NCI-H748 (cell line): ENCODE measurements around the gene PHKG1.
A peak's percentile ranks its signal among the peaks of the same experiment; 100 is the strongest.
"Not testable (repeated sequence)": the region's sequence is repeated elsewhere in the genome, so short reads cannot be mapped to it uniquely, and the experiment has no call there.

Experiments
- DNase-seq: peaks from one replicate; lab custom pipeline; 2025; ENCODE audit not compliant: unreplicated experiment; lab: John Stamatoyannopoulos, UW

PHKG1 gene

DNA sequence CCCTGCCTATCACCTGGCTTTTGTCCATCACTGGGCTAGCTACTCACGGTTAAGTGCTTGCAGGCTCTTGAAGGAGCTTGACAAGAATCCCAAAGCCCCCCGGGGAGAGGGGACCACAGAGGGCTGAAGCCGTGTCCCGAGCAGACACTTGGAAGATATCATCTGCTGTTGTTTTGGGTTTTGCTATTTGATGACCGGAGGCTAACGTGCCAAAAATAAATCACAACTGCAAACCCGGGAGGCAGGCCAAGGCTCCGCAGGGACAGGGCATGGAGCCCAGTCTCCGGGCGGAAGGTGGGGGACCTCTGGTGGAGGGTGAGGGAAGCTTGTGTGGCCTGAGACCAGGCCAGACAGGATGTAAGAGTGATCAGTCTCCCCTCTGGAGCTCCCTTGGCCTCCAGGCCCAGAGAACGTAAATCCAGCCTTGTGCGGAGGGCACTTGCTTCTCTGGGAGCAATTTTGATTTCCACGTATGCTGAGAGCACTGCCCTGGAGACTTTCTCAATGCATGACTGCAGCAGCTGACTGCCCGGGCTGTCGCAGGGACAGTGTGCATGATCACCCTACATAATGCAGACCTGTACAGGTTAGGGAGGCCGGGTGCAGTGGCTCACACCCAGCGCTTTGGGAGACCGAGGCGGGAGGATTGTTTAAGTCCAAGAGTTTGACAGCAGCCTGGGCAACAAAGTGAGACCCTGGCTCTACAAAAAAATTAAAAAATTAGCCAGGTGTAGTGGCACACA, at the start of gene PHKG1:
Gene PHKG1, minus strand, starts transcription at position 164 of the 743 bp plus-strand sequence. CDS start 4,011 bp downstream, outside the sequence.
- peak; percentile 4 for DNase-seq

DNA sequence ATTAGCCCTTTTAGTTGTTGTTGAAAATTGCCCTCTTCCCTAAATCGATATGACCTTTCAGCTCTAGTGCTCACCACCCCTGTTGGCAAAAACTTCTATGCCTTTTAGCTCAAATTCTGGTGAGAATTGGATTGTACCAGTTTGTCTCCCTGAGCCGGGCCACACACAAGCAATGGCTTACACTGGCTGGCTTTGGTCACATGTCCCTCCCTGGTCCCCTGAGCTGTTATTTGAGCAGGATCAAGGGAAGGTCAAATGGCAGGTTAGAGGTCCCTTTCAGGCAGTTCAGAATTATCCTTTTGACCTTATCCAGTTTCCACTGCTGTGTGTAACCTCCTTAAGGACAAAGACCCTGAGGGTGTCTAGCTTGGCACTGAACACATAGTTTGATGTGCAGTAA, 38.3 kb upstream of the PHKG1 start:
- DNase-seq, result not testable (repeated sequence)

DNA sequence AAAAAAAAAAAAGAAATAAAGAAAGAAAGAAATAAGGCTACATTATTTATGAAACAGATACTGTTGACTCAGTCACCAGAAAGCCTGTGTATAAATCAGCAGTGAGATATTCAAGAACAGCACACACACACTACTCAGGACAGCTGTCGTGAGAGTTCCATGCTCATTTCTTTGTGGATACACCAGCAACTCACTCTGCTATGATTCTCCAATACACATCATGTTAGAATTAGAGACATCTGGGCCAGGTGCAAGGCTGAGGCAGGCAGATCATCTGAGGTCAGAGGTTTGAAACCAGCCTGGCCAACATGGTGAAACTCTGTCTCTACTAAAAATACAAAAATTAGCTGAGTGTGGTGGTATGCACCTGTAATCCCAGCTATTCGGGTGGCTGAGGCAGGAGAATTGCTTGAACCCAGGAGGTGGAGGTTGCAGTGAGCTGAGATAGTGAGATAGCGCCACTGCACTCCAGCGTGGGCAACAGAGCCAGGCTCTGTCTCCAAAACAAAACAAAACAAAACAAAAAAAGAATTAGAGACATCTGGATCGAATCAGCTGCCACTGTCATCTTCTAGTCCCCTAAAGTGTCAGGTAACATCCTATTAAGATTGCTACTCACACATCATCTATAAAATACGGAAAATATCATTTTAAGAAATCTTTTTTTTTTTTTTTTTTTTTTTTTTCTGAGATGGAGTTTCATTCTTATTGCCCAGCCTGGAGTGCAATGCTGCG, 34.7 kb upstream of the PHKG1 start:
- DNase-seq, result no peak

DNA sequence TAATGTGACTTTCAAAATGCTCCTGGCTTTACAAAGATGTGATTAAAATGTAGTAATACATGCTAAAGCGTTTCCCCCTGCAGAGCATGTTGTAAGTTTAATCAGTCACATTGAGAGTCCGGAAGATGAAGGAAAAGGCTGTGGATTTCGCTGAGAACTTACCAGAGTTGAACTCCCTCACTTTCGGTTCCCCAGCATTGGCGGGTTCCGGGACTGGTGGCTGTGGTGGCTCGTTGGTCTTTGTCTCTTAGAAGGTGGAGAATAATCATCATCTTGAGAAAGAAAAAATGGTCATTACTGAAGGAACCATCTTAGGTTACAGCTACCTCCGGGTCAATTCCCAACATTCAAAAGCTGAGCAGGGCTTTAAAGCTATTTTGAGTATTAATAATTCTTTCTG, 33.1 kb upstream of the PHKG1 start:
- no peak for DNase-seq

DNA sequence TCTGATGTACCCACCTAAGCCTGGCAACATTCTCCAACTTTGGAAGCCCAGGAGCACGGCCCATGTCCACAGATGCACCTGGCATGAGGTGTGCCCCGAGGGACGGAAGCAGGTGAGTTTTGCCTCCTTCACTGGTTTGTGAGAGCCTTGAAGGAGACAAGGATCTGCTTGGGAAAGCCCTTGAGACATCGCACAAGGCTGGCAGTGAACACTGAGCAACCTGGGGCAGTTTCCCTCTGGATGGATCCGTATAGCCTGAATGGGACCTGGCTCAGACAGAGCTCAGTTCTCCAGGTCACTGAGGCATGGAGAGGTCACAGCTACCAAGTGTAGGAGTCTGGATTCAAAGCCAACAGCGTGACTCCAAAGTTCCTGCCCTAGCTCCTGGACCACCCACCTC, 32.2 kb upstream of the PHKG1 start:
- no peak for DNase-seq

DNA sequence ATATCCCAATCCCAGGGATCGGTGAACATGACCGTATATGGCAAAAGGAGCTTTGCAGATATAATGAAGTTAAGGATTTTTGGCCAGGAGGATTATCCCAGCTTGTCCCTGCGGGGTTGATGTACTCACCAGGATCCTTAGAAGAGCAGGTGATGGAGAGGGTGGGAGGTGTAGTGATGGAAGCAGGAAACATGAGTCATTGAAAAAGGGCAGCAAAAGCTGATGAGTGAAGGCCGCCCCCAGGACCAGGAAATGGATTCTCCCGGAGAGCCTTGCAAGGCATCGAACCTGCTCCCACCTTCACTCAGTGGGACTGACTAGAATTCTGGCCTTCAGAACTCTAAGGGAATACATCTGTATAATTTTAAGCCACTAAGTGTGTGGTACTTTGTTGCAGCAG, 28.7 kb upstream of the PHKG1 start:
- DNase-seq, result no peak

DNA sequence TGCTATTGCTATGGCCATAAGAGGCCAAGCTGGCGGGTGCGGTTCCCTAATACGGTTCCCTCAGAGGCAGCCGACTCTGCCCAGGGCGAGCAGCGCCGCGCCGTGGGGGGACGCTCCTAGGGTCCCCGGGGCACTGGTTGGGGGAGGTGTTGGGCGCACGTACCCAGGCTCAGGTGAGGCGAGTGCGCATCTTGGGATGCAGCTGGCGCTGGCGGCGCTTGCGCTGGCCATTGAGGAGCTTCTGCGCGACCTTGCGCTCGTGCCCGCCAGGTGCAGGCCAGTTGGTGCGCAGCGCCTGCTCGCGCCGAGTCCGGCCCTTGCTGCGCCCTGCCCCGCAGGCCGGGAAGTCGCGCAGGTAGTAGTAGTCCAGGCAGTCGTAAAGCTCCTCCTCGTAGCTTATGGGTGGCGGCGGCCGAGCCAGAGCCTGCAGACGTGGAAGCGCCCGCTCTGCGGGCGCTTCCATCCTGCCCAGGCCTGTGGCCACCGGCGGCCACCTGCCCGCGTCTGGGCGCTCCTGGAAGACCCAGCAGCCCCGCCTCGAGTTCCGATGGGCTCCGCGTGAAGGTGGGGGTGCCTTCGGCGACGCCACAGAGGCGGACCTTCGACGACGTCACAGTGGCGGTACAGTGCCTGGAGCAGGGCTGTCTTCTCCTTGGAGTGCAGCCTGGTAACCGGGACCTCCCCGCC, 23.2 kb upstream of the PHKG1 start, which contains the start of gene NUPR2:
Gene NUPR2, minus strand, starts transcription at position 566 of the 687 bp plus-strand sequence. Its CDS starts 103 bp downstream, at position 463.
- DNase-seq, result no peak

DNA sequence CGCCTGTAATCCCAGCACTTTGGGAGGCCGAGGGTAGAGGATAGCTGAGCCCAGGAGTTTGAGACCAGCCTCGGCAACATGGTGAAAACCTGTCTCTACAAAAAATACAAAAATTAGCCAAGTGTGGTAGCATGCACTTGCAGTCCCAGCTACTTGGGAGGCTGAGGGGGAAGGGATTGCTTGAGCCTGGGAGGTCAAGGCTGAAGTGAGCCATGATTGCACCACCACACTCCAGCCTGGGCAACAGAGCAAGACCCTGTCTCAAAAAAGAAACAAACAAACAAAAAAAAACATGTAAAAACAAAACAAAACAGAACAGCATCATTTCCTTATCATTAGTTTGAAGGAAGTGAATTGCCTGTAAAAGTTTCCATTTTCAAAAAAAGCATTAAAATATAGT, 19.5 kb upstream of the PHKG1 start:
- not testable (repeated sequence) for DNase-seq

DNA sequence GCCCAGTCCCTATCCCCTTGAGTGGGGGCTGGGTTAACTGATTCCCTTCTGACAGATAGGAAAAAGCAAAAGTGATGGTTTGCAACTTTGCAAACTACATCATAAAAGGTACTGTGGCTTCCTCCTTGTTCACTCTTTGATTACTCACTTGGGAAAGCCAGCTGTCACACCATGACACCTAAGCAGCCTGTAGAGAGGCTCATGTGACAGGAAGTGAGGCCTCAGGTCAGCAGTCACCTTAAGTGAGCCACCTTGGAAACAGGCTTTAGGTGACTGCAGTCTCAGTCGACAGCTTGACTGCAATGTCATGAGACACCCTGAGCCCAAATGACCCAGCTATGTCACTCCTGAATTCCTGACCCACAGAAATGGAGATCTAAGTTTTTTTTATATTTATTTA, 17.9 kb upstream of the PHKG1 start:
- peak; percentile 3 for DNase-seq

DNA sequence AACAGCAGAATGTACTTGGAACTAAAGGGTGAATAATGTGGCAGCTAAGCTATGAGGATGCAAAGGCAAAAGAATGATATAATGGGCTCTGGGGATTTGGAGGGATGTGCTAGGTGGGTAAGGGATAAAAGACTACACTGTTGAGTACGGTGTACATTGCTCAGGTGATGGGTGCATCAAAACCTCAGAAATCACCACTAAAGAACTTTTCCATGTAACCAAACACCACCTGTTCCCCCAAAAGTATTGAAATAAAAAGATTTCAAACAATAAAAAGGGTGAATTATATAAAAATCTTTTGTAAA, 15.2 kb upstream of the PHKG1 start:
- DNase-seq, result no peak

DNA sequence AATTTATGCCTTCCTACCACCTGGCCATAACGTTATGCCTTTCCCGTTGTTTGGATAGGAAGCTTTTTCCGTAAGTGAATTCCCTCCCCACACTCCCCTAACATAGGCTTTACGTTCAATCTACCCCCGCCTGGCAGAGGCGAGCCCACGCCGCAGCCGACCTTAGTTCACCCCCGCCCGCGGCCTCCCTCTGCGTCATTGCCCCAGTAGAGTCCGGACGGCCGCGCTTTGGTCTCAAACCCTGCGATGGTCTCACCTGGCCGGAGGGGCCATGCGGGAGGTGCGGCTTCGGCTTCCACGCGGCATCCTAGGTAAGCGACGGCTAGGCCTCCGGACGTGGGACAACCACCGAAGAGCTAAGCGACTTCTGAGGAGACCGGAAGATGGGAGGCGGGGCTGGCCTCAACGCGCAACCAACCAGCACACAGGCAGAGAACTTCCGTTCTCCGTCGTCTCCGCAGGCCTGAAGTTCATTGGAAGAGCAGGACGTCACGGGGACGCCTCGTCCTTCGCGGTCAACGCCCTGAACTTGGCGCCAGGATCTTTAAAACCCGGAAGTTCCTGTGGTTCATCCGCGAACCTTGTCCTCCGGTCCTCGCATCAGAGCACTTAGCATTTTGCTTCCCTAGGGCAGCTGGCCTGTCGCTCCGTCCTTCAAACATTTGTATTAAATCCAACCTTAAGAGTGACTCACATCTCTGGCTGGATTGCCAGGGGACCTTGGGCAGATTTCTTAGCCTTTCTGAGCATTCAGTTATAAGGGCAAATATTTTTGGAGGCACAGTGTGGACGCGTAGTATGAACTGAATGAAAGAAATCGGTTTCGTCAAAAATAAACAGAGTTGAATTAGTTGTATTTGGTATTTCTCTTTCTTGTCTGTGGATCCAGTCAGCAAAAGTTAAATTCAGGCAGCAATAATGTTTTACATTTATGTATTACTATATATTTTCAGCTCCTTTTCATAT, 13.6 kb upstream of the PHKG1 start, which contains the start of gene CHCHD2:
Gene CHCHD2, minus strand, starts transcription at position 369 of the 966 bp plus-strand sequence. Its CDS starts 63 bp downstream, at position 306.
- peak; percentile 99 for DNase-seq

DNA sequence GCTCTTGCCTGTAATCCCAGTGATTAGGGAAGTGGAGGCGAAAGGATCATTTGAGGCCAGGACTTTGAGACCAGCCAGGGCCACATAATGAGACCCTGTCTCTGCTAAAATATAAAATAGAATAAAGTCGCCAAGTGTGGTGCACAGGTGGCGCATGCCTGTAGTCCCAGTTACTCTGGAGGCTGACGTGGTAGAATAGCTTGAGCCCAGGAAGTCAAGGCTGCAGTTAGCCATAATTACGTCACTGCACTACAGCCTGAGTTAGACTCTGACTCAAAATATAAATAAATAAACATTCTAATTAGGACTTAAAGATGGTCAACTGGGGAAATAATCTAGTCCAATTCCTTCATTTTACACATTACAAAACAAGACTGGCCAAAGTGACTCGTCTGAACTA, 12.8 kb upstream of the PHKG1 start:
- peak; percentile 47 for DNase-seq

DNA sequence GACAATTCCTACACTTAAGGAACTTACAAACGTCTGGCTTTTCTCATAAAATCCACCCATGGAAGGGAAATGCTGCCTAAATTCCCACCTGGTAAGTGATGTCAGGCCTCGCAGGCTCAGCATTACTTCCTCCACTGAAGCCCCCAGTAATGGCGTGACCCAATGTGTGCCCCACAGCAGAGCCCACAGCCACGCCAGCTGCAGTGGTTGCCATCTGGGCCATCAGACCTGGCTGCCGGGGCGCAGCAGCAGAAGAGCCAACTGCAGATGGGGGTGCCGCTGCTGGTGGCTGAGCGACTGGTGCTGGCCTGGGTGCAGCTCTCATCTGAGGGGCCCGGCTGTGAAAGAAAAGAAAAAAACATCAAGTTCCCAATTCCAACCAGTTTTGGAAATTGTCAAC, 11.4 kb upstream of the PHKG1 start:
- DNase-seq, result not testable (repeated sequence)

DNA sequence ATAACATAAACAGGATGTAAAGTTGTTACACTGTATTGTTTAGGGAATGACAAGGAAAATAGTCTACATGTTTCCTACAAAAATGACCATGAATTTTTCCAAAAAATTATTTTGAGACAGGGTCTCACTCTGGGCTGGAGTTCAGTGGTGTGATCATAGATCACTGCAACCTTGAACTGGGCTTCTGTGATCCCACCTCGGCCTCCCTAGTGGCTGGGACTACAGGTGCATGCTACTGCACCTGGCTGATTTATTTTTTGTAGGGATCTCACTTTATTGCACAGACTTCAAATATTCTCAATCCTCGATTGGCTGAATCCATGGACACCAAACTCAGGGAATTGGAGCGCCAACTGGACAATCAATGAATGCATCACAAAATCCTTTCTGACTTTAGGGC, 6.9 kb upstream of the PHKG1 start:
- DNase-seq, result no peak

DNA sequence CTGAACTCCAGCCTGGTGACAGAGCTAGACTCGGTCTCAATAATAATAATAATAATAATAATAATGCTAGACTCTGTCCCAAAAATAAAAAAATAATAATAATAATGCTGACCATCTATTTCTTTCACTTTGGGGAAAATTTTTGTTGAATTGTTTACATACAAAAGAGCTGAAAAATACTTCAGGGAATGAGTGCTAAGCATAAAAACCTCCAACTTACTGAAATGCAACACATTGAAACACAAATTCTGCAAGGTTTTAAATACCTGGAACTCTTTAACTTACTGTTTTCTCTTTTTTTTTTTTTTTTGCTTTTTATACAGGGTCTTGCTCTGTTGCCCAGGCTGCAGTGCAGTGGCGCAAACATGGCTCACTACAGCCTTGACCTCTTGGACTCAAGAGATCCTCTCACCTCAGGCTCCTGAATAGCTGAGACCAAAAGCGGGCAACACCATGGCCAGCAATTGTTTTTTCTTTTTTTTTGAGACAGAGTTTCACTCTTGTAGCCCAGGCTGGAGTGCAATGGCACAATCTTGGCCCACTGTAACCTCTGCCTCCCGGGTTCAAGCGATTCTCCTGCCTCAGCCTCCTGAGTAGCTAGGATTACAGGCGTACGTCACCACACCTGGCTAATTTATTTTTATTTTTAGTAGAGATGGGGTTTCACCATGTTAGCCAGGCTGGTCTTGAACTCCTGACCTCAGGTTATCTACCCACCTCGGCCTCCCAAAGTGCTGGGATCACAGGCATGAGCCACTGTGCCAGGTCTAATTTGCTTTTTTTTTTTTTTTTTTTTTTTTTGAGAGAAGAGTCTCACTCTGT, 5.6 kb upstream of the PHKG1 start:
- not testable (repeated sequence) for DNase-seq

DNA sequence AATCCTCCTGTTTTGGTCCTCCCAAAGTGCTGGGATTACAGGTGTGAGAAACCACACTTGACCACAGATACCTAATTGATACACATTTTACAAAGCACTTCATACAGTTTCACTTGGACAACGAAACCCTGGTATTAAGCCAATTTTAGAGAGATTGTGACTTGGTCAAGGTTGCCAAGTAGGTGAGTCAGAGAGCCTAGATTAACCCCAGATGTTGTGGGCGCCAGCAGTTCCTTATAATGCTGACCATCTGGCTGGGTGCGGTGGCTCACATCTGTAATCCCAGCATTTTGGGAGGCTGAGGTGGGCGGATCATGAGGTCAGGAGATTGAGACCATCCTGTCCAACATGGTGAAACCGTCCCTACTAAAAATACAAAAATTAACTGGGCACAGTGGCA, 4.9 kb upstream of the PHKG1 start:
- DNase-seq, result no peak

DNA sequence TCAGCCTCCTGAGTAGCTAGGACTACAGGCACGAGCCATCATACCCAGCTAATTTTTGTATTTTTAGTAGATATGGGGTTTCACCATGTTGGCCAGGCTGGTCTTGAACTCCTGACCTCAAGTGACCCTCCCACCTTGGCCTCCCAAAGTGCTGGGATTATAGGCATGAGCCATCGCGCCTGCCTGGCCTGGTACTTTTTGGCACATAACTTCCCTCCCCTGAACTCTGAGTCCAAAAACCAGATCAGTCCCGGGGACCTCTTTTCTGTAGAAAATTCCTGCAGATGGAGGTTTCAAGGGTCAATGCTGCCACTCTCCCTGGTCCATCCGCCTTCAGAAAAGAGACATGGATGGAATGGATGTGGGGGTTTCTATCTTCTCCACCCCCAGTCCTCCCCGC, 364 bp downstream of the PHKG1 start:
- DNase-seq, result not testable (repeated sequence)

DNA sequence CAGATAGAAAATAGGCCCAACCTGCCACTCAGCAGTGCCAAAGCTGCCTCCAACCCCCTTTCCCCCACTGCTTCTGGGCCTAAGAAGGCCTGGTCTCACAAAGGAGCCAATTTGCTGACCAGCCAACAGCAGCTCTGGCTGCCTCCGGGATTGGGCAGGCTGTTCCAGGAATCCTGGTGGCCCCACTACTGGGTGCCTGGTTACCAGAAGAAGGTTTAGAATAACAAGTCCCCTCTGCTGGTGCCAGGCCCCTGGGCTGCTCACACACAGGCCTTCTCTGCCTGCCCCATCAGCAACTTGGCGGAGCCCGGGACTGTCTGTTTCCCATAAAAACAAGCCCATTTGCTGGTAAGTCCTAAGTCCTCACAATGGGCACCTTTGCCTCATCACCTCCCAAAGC, 1.2 kb downstream of the PHKG1 start:
- DNase-seq, result no peak

DNA sequence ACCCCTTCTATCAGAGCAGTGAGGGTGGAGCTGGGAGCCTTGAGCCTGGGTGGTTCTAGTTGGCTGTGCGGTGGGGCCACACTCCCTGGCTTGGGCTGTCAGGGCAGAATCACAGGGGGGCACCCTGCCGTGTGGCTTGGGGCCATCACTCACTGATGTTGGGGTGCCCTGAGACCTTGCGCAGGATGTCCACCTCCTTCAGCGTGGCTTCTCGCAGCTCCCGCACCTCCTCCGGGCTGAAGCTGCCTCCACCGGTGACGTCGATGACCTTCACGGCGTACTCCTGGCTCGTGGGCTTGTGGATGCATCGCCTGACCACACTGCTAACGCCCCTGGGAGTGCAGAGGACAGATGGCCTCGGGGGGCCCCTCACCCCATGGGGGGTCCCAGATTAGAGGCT, 5.3 kb downstream of the PHKG1 start:
- no peak for DNase-seq

DNA sequence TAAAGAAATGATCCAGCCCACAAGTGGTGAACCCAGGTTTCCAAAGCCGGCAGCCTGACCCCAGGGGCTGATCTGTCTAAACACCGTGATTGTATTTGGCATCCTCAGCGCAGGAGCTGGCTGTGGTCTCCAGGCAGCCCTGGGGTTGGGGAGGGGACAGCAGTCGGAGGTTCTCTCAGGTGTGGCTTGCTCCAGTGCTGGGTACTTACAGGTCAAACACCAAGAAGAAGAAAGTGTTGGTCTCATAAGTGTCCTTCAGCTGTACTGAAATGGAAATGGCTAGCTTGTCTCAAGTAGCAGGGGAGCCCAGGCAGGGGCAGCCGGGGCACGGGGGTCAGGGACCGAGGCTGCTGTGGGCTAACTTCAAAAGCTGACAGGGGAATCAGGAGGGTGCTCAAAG, 6.0 kb downstream of the PHKG1 start:
- no peak for DNase-seq
